Kidney (tissue), 14 donors: Measurements from ENCODE around the gene NEK1. TPM values are rescaled to one million over a fixed set of nuclear protein-coding genes. Genes with fewer than 3 reads are reported as not detected.

Experiments
- DNase-seq, 5 donors: peaks; one replicate each; pipeline ENCODE4 v3.0.0-alpha.2; 2013 to 2020
- FAIRE-seq: peaks from 2 replicates; lab custom pipeline; 2012; peaks lifted over from hg19 to GRCh38; lab: Jason Lieb, UNC
- H3K27ac ChIP-seq, 2 donors: one replicate each; pipeline ENCODE4 v1.7.0; 2013; ENCODE audit warnings: low read depth in 2 of 2, low read length in 2 of 2, inconsistent platforms in 1 of 2
- H3K27me3 ChIP-seq: one replicate; pipeline ENCODE4 v1.7.1; 2013; ENCODE audit warnings: low read length, inconsistent platforms; ENCODE audit not compliant: control insufficient read depth, insufficient read depth
- H3K36me3 ChIP-seq, 3 donors: one replicate each; pipeline versions ENCODE4 v1.7.0 to v1.7.1; 2013; ENCODE audit warnings: low read length in 3 of 3, control low read depth in 1 of 3, inconsistent platforms in 1 of 3; ENCODE audit not compliant: insufficient read depth in 3 of 3, control insufficient read depth in 2 of 3
- H3K4me1 ChIP-seq, 3 donors: one replicate each; pipeline versions ENCODE4 v1.7.0 to v1.7.1; 2013; ENCODE audit warnings: low read length in 3 of 3, inconsistent platforms in 1 of 3, low read depth in 1 of 3; ENCODE audit not compliant: control insufficient read depth in 2 of 3, insufficient read depth in 2 of 3
- H3K4me3 ChIP-seq, 3 donors: one replicate each; pipeline versions ENCODE4 v1.7.0 to v1.8.1; 2013; ENCODE audit warnings: low read length in 3 of 3, control low read depth in 1 of 3, inconsistent platforms in 1 of 3
- H3K9ac ChIP-seq, 3 donors: one replicate each; pipeline versions ENCODE4 v1.7.0 to v1.7.1; 2013; ENCODE audit warnings: low read length in 3 of 3, control low read depth in 1 of 3, inconsistent platforms in 1 of 3
- H3K9me3 ChIP-seq, 3 donors: one replicate each; pipeline versions ENCODE4 v1.7.0 to v1.7.1; 2013; ENCODE audit warnings: low read length in 3 of 3, control low read depth in 1 of 3, inconsistent platforms in 1 of 3; ENCODE audit not compliant: control insufficient read depth in 2 of 3, insufficient read depth in 1 of 3
- CTCF ChIP-seq: IDR thresholded peaks from 3 replicates; pipeline ENCODE4 v1.5.1; 2012; ENCODE audit warnings: mild to moderate bottlenecking, moderate library complexity, borderline replicate concordance; ENCODE audit not compliant: insufficient read depth; ENCODE audit errors: extremely low read depth
- intact Hi-C: fragments of 100-400 bp; cut with DNase I; formaldehyde crosslinking; loops from one replicate; pipeline ENCODE4 v1.11.1; 2022
- polyA plus RNA-seq: library from polyadenylated mRNA; stranded (reverse); fragments of 350-450 nt; fragmentation: Illumina TruSeq; extraction: RNeasy Lipid Tissue Mini Kit (QIAGEN cat#74804); gene quantifications from one replicate; pipeline ENCODE4 v1.2.3, GENCODE V29; 2014; ENCODE audit warnings: low read depth, low replicate concordance; ENCODE audit not compliant: insufficient read depth
- total RNA-seq: library from RNA; stranded (reverse); fragmentation: NEBNext Ultra II Directional; extraction: Animal tissue kit (Norgen Biotek cat#: 25700); gene quantifications from one replicate; pipeline ENCODE4 v1.2.1, GENCODE V29; 2021
- donor health status: control.
- donor health status: control.
- donor health status: control.
- donor health status: control.
- donor health status: control.
- donor health status: DM: yes; HTN: yes; CAD: no.
- donor health status: Normal renal cell carcinoma (clear cell type).

The NEK1 gene
- total and polyA plus RNA-seq, 2 donors from 2014 or later, result 5.6 to 15.3 TPM

GRCh38 chr4:169359961-169360360, 252.4 kb downstream of the NEK1 start:
- FAIRE-seq (no peak), DNase-seq (no peak)
- TF ChIP-seq CTCF, result no peak
- Histone ChIP-seq H3K9me3 (no peaks in the 10 kb centered on the region), H3K4me3 (no peak overlapping the region), H3K36me3 (no peaks in the 10 kb centered on the region), H3K27me3 (no peaks in the 10 kb centered on the region), H3K27ac (no peak overlapping the region), H3K9ac (no peak overlapping the region), H3K4me1 (no peaks in the 10 kb centered on the region)
- intact Hi-C loops, result no loop called here

- no peaks in the 10 kb centered on the region for H3K36me3 ChIP-seq
- peaks cover 0 to 8% (median 0%) of the 10 kb centered on the region in 3 donors for H3K4me1 ChIP-seq
- TF ChIP-seq CTCF, result no peak
- H3K27me3 ChIP-seq, result no peaks in the 10 kb centered on the region
- no peaks in the 10 kb centered on the region for H3K9me3 ChIP-seq
- H3K9ac ChIP-seq, result no peak overlapping the region
- intact Hi-C loops, result no loop called here
- no peak overlapping the region for H3K4me3 ChIP-seq
- H3K27ac ChIP-seq, result peak overlapping the region in 1 of 2 donors; percentile 41
- no peak for DNase-seq
- FAIRE-seq, result no peak
Observed at GRCh38 chr4:169352360-169352759, 260.0 kb downstream of the NEK1 start.

DNA sequence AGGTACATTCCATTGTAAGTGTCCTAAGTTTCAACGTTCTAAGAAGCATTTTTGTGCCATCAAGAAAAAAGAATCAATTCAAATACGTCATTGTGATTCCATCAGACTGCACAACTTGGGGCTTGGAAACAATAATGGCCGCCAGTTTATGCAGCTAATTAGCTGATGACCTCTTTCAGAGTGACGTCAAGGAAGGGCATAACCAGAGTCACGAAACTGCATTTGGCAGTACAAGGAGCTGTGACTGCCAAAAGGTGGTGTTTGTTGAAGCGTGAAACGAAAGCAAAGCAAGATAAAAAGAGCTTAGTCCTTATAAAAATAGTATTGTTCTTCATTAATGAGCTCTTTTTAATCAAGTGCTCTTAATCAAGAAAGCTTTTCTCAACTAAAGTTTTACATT, 260.5 kb downstream of the NEK1 start:
- peak overlapping the region in 1 of 3 donors; percentile 25 for H3K4me3 ChIP-seq
- intact Hi-C loops, result no loop called here
- no peaks in the 10 kb centered on the region for H3K27me3 ChIP-seq
- peaks cover 0 to 8% (median 0%) of the 10 kb centered on the region in 3 donors for H3K4me1 ChIP-seq
- FAIRE-seq (peak; percentile 90), DNase-seq (peak in 3 of 5 donors; percentile 29 to 74 (median 52))
- no peaks in the 10 kb centered on the region for H3K9me3 ChIP-seq
- H3K27ac ChIP-seq, result peak overlapping the region; percentile 2 to 85
- no peak overlapping the region for H3K9ac ChIP-seq
- TF ChIP-seq CTCF, result no peak
- H3K36me3 ChIP-seq, result no peaks in the 10 kb centered on the region

- no peak for TF ChIP-seq CTCF
- intact Hi-C loops, result no loop called here
- Histone ChIP-seq H3K4me1 (peaks cover 0 to 8% (median 0%) of the 10 kb centered on the region in 3 donors), H3K4me3 (no peak overlapping the region), H3K27me3 (no peaks in the 10 kb centered on the region), H3K9me3 (no peaks in the 10 kb centered on the region), H3K9ac (no peak overlapping the region), H3K27ac (no peak overlapping the region), H3K36me3 (no peaks in the 10 kb centered on the region)
- no peak for FAIRE-seq
- no peak for DNase-seq
Observed at GRCh38 chr4:169348541-169348940, 263.8 kb downstream of the NEK1 start.
